ENCODE measurements around the gene KCND3. TPM values are rescaled to one million over a fixed set of nuclear protein-coding genes. Genes with fewer than 3 reads are reported as not detected.

The KCND3 gene
- total and polyA plus RNA-seq, 2 of the 4 experiments (the other 2 are of a cell fraction): under 0.01 to 0.03 TPM

GRCh38 chr1:111841189-111841588 is 148.3 kb downstream of the KCND3 start:
- no peak overlapping the region for H4K8ac ChIP-seq (ENCODE audit: low read depth in 2 of 2, low read length in 2 of 2)
- 70% methylated on average over 5 of the region's 7 CpGs; no CpG with 5 or more reads in 1 of the 2 experiments for WGBS, 2 experiments (ENCODE audit: extremely low coverage in 2 of 2, insufficient read length in 1 of 2)
- dilution Hi-C loops (cut with HindIII; ENCODE audit: low sequenced_read_pairs, unreplicated experiment): no loop called here
- H3K14ac ChIP-seq (replicated peaks; ENCODE audit: low read depth, low read length): no peak overlapping the region
- H3K79me1 ChIP-seq (ENCODE audit: low read depth in 1 of 2, low read length in 2 of 2): no peaks in the 10 kb centered on the region
- H2BK15ac ChIP-seq (ENCODE audit: low read depth, low read length): no peak overlapping the region
- H3K4me3 ChIP-seq (ENCODE audit: insufficient read depth, low read depth, low read length): no peak overlapping the region
- H4K20me1 ChIP-seq (ENCODE audit: insufficient read depth, low read length): no peaks in the 10 kb centered on the region
- no peak for ATAC-seq (ENCODE audit: low read depth)
- intact Hi-C loops (cut with micrococcal nuclease): no loop called here
- no peak overlapping the region for H2AK5ac ChIP-seq (ENCODE audit: low read depth, low read length)
- no peak overlapping the region for H3K56ac ChIP-seq (ENCODE audit: extremely low read depth, insufficient read depth, low read length)
- no peak overlapping the region for H2BK20ac ChIP-seq (ENCODE audit: low read depth, low read length)
- CTCF ChIA-PET: no interaction called here
- no peaks in the 10 kb centered on the region for H3K9me3 ChIP-seq (ENCODE audit: control insufficient read depth, insufficient read depth, low read length)
- peaks cover 3% of the 10 kb centered on the region; the same call in 1 of the 2 replicates for H3K27me3 ChIP-seq (ENCODE audit: control insufficient read depth, insufficient read depth, low read length)
- no peak overlapping the region for H3K23ac ChIP-seq (ENCODE audit: low read depth, low read length)
- no peak overlapping the region for H2BK5ac ChIP-seq (ENCODE audit: low read depth, low read length, poor library complexity, severe bottlenecking)
- TF ChIP-seq FOS (IDR thresholded peaks at IDR 0.05; ENCODE audit: low read depth, low read length): no peak
- no peak for TF ChIP-seq USF2 (IDR thresholded peaks at IDR 0.05; ENCODE audit: low read depth, low read length)
- no peak for TF ChIP-seq CHD1 (IDR thresholded peaks at IDR 0.05; ENCODE audit: low read depth, low read length)
- no peak for TF ChIP-seq MAFK (IDR thresholded peaks at IDR 0.05; ENCODE audit: low read depth, low read length)
- no peak for TF ChIP-seq RAD21 (IDR thresholded peaks at IDR 0.05; ENCODE audit: low read length)
- no peak for TF ChIP-seq RCOR1 (IDR thresholded peaks at IDR 0.05; ENCODE audit: insufficient replicate concordance, low read length)
- H3K9ac ChIP-seq (ENCODE audit: low read depth, low read length): no peak overlapping the region
- DNase-seq: no peak
- H2AFZ ChIP-seq (replicated peaks; ENCODE audit: low read length, poor library complexity): no peak overlapping the region
- no peak overlapping the region for H2AK9ac ChIP-seq (replicated peaks; ENCODE audit: low read depth, low read length, poor library complexity)
- POLR2A ChIA-PET (ENCODE audit: unreplicated experiment): no interaction called here
- no peak overlapping the region for H3K4me2 ChIP-seq (ENCODE audit: low read depth, low read length)
- in situ Hi-C loops (cut with MboI; ENCODE audit: low sequenced_read_pairs): no loop called here
- no TSS peak for BruUV-seq (replicated peaks)
- no peak overlapping the region for H4K91ac ChIP-seq (ENCODE audit: insufficient read depth, low read depth, low read length)
- H3K4ac ChIP-seq (ENCODE audit: low read depth, low read length): no peak overlapping the region
- H3K18ac ChIP-seq (ENCODE audit: low read depth, low read length): no peak overlapping the region
- no peak overlapping the region for H4K5ac ChIP-seq (ENCODE audit: low read depth, low read length)
- H3K27ac ChIP-seq (ENCODE audit: insufficient read depth, low read length): no peak overlapping the region
- no peaks in the 10 kb centered on the region for H3K36me3 ChIP-seq (ENCODE audit: control insufficient read depth, insufficient read depth, low read length)
- H3K9me1 ChIP-seq (ENCODE audit: insufficient read depth, low read length): no peaks in the 10 kb centered on the region
- no peak overlapping the region for H2BK120ac ChIP-seq (ENCODE audit: low read depth, low read length)
- no peaks in the 10 kb centered on the region for H3K4me1 ChIP-seq (ENCODE audit: control insufficient read depth, insufficient read depth, low read length)

All from IMR-90 (cell line).